CMK (cell line): ENCODE data around the gene ARPP19.
"Not testable (repeated sequence)": the region's sequence is repeated elsewhere in the genome, so short reads cannot be mapped to it uniquely, and the experiment has no call there.

Experiments
- DNase-seq: peaks from one replicate; pipeline ENCODE4 v3.0.0-alpha.2; 2010; ENCODE audit warnings: low read depth

Gene ARPP19

GRCh38 chr15:52512869-52513268 is 56.0 kb downstream of the ARPP19 start:
- not testable (repeated sequence) for DNase-seq

DNA sequence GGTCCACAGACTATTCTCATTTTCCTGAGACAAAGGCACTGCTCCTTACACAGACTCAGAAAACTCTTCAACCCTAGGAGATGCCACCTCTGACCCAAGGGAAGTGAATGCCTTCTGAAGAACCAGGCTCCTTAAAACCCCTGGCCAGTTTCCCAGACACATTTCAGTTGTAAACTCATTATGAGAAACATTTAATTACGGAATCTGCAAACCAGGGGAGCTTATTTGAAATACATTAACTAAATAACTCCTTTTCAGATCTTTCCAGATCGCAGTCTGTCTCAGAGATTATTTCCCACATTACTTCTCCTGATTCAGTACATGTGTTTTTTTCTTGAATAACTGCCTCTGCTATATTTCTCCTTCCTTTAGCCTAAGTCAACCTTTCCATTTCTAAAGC is 57.7 kb downstream of the ARPP19 start:
- DNase-seq, result no peak

- DNase-seq, result no peak
Measured at GRCh38 chr15:52509500-52510245, 59.2 kb downstream of the ARPP19 start.

GRCh38 chr15:52506549-52506948 is 62.3 kb downstream of the ARPP19 start:
- DNase-seq, result no peak

- no peak for DNase-seq
Measured at GRCh38 chr15:52505151-52505550, 63.7 kb downstream of the ARPP19 start.

- no peak for DNase-seq
Measured at GRCh38 chr15:52503788-52504496, 64.9 kb downstream of the ARPP19 start.

DNA sequence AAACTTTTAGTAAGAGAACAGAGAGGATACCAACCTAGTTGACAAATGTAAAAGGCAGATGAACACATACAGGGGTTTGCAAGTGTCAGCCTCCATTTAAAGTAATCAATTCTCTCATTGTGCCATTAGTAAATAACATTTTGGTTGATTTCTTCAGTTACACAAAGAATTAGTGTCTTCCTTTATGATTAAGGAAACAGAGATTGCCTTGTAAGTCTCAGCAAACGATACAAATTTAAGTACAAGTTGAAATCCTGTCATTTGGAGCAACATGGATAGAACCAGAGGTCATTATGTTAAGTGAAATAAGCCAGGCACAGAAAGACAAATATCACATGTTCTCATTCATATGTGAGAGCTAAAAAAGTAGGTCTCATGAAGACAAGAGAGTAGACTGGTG is 66.2 kb downstream of the ARPP19 start:
- DNase-seq, result no peak

GRCh38 chr15:52499506-52499905 is 69.3 kb downstream of the ARPP19 start:
- DNase-seq, result no peak

DNA sequence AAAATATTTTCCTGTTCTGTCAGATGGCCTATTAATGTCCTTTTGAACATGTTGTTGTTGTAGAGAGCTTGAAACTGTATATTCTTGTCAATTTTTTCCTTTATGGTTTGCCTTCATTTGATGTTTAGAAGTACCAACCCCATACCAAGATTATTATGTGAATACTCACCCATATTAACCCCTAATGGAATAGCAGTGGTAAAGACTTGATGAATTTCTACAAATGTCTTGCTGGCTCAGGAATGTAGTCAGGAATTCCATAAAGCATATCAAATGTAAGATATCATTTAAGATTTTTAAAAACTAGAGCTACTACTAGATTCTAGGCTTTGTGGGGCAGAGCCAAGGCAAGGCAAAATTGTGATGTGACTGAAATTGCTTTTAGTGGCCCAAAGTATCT is 70.1 kb downstream of the ARPP19 start:
- DNase-seq, result no peak
